ENCODE data around the gene DYRK1A.

DYRK1A gene

DNA sequence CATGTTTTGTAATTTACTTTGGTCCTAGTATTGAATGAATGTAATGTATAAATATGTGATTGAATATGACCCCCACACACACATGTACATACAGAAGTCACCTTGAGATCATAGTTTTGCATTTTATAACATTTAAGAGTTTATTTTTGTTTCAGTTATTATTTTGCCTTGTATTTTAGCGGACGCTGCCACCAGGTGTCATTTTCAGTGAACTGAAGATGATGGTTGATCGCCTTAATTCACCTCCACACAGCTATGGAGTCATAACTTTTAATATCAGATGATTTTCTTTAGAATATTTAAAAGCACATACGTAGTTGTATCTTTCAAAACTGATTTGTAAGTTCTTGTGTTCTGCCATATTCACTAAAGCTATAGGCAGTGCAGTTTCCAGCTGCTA, 130.4 kb downstream of the DYRK1A start:
- DNase-seq: no peak
- Histone ChIP-seq H3K27ac (ENCODE audit: low read length) (no peak overlapping the region), H3K27me3 (replicated peaks; ENCODE audit: insufficient read depth, low read length) (no peaks in the 10 kb centered on the region), H3K9ac (ENCODE audit: low read length) (no peak overlapping the region), H3F3A (ENCODE audit: insufficient read depth, low read length) (0 out of 2 replicates have a peak, but pooled peaks cover 3% of the 10 kb centered on the region), H2AFZ (ENCODE audit: low read length) (no peak overlapping the region), H3K9me2 (replicated peaks; ENCODE audit: insufficient read depth, low read length) (no peaks in the 10 kb centered on the region), H3K79me2 (ENCODE audit: low read length) (0 out of 2 replicates have a peak, but pooled peaks cover 24% of the 10 kb centered on the region), H4K20me1 (ENCODE audit: insufficient read depth, low read length) (no peaks in the 10 kb centered on the region; the same call in 1 of the 2 replicates), H3K4me2 (ENCODE audit: low read depth, low read length) (no peak overlapping the region), H3K4me3 (ENCODE audit: low read length) (no peak overlapping the region), H3K36me3 (replicated peaks; ENCODE audit: insufficient read depth, low read length) (peaks cover 12% of the 10 kb centered on the region), H3K9me3 (replicated peaks; ENCODE audit: insufficient read depth, low read length) (no peaks in the 10 kb centered on the region), H3K4me1 (ENCODE audit: low read length) (no peaks in the 10 kb centered on the region)
- TF ChIP-seq EZH2 (optimal IDR thresholded peaks at IDR 0.05; ENCODE audit: low read depth, low read length): no peak
- TF ChIP-seq, protein P1, sequence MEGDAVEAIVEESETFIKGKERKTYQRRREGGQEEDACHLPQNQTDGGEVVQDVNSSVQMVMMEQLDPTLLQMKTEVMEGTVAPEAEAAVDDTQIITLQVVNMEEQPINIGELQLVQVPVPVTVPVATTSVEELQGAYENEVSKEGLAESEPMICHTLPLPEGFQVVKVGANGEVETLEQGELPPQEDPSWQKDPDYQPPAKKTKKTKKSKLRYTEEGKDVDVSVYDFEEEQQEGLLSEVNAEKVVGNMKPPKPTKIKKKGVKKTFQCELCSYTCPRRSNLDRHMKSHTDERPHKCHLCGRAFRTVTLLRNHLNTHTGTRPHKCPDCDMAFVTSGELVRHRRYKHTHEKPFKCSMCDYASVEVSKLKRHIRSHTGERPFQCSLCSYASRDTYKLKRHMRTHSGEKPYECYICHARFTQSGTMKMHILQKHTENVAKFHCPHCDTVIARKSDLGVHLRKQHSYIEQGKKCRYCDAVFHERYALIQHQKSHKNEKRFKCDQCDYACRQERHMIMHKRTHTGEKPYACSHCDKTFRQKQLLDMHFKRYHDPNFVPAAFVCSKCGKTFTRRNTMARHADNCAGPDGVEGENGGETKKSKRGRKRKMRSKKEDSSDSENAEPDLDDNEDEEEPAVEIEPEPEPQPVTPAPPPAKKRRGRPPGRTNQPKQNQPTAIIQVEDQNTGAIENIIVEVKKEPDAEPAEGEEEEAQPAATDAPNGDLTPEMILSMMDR (IDR thresholded peaks at IDR 0.05; ENCODE audit: low read length): peak; percentile 43

DNA sequence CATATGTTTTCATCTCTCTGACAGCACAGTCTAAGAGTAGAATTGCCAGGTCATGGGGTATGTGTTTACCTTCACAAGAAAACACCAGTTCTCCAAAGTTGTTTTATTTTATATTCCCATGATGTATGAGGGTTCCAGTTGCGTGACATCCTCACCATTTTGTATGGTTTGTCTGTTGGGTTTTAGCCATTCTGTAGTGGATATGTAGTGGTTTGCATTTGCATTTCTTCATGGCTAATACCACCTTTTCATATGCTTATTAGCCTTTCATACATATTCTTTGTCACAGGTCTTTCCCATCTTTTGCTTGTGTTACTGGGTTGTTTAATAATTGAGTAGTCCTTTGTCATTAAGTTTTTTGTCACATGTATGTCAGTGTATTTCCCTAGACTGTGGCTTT, 132.1 kb downstream of the DYRK1A start:
- Histone ChIP-seq H3K9me3 (replicated peaks; ENCODE audit: insufficient read depth, low read length) (no peaks in the 10 kb centered on the region), H2AFZ (ENCODE audit: low read length) (no peak overlapping the region), H3K4me3 (ENCODE audit: low read length) (no peak overlapping the region), H3K4me1 (ENCODE audit: low read length) (no peaks in the 10 kb centered on the region), H4K20me1 (ENCODE audit: insufficient read depth, low read length) (no peaks in the 10 kb centered on the region; the same call in 1 of the 2 replicates), H3K9me2 (replicated peaks; ENCODE audit: insufficient read depth, low read length) (no peaks in the 10 kb centered on the region), H3K4me2 (ENCODE audit: low read depth, low read length) (no peak overlapping the region), H3K27ac (ENCODE audit: low read length) (no peak overlapping the region), H3K27me3 (replicated peaks; ENCODE audit: insufficient read depth, low read length) (no peaks in the 10 kb centered on the region), H3F3A (ENCODE audit: insufficient read depth, low read length) (0 out of 2 replicates have a peak, but pooled peaks cover 3% of the 10 kb centered on the region), H3K79me2 (ENCODE audit: low read length) (peaks cover 21% of the 10 kb centered on the region), H3K9ac (ENCODE audit: low read length) (no peak overlapping the region), H3K36me3 (replicated peaks; ENCODE audit: insufficient read depth, low read length) (peaks cover 4% of the 10 kb centered on the region; the same call in 1 of the 2 replicates)
- TF ChIP-seq, protein P1 (IDR thresholded peaks at IDR 0.05; ENCODE audit: low read length): no peak
- TF ChIP-seq EZH2 (optimal IDR thresholded peaks at IDR 0.05; ENCODE audit: low read depth, low read length) (no peak), EZH2phosphoT487 (IDR thresholded peaks at IDR 0.05; ENCODE audit: low read length) (no peak)
- no peak for DNase-seq

DNA sequence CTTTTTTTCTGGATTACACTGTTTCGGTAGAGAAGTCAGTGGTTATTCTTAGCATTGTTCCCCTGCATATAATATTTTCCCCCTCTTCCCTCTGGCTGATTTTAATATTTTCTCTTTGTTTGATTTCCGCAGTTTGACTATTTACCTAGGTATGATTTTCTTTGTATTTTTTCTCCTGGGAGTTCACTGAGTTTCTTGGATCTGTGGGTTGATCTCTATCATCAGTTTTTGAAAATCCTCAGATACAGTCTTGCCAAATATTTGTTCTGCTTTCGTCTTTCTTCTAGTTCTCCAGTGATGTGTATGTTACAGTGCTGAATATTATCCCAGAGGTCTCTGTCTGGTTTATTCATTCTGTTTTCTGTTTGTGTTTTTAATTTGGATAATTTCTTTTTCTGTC, 136.4 kb downstream of the DYRK1A start:
- Histone ChIP-seq H3K9me3 (replicated peaks; ENCODE audit: insufficient read depth, low read length) (no peaks in the 10 kb centered on the region), H4K20me1 (ENCODE audit: insufficient read depth, low read length) (no peaks in the 10 kb centered on the region), H3K4me3 (ENCODE audit: low read length) (no peak overlapping the region), H2AFZ (ENCODE audit: low read length) (no peak overlapping the region), H3K36me3 (replicated peaks; ENCODE audit: insufficient read depth, low read length) (peaks cover 12% of the 10 kb centered on the region), H3K4me1 (ENCODE audit: low read length) (peaks cover 28% of the 10 kb centered on the region), H3K4me2 (ENCODE audit: low read depth, low read length) (no peak overlapping the region), H3K27me3 (replicated peaks; ENCODE audit: insufficient read depth, low read length) (no peaks in the 10 kb centered on the region), H3K9me2 (replicated peaks; ENCODE audit: insufficient read depth, low read length) (no peaks in the 10 kb centered on the region), H3F3A (ENCODE audit: insufficient read depth, low read length) (peaks cover 18% of the 10 kb centered on the region), H3K27ac (ENCODE audit: low read length) (no peak overlapping the region), H3K79me2 (ENCODE audit: low read length) (peaks cover 39% of the 10 kb centered on the region), H3K9ac (ENCODE audit: low read length) (no peak overlapping the region)
- TF ChIP-seq EZH2 (optimal IDR thresholded peaks at IDR 0.05; ENCODE audit: low read depth, low read length) (no peak), EZH2phosphoT487 (IDR thresholded peaks at IDR 0.05; ENCODE audit: low read length) (no peak)
- TF ChIP-seq, protein P1 (IDR thresholded peaks at IDR 0.05; ENCODE audit: low read length): no peak
- no peak for DNase-seq

All from MM.1S (cell line).